Measurements from ENCODE around the gene NT5DC1. TPM values are rescaled to one million over a fixed set of nuclear protein-coding genes. Genes with fewer than 3 reads are reported as not detected.

NT5DC1 gene
- total and polyA plus RNA-seq, 10 of the 15 experiments (the other 5 are each of a cell fraction or from before 2014, with no cell fraction given): 40.8 to 140 (median 66.8) TPM

DNA sequence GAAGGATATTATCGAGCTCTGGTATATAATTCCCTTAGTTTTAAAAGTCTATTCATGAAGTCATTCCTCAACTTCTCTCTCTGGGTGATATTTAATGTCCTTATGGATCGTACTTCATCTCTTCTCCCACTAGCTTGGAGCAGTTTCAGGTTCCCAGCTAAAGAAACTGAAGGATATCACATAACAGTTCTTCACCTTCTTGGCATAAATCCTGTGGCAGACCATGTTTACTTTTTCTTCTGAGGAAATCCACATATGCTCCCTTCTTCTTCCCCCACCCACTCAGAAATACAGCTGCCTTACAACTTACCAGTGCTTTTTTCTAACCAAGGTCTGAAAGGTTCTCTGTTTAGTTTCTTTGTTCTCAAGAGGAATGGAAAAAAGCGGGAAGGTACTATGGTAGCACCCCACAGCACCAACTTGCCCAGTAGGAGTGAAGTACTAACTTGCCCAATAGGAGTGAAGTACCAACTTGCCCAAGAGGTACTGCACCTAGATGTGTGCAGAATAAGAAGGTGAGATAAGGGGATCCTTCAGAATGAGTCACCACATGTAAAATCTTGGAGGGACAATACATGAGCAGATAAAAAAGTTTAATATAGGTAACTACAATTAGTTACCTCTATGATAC is 100.1 kb downstream of the NT5DC1 start:
- 100% methylated on average over 3 of the region's 3 CpGs for WGBS (ENCODE audit: insufficient coverage, insufficient replicate concordance, low lambda C conversion rate, missing lambda C conversion rate)
- H3K9me3 ChIP-seq (replicated peaks; ENCODE audit: control insufficient read depth, insufficient read depth, low read length): no peaks in the 10 kb centered on the region; the same call in 2 of the 3 replicates
- no peaks in the 10 kb centered on the region for H3K27me3 ChIP-seq (replicated peaks in 1 of 2; ENCODE audit: control insufficient read depth in 2 of 2, insufficient read depth in 2 of 2, low read length in 1 of 2)
- H2AFZ ChIP-seq (ENCODE audit: control insufficient read depth, low read depth, low read length): no peak overlapping the region
- no peak overlapping the region for H3K27ac ChIP-seq (ENCODE audit: control insufficient read depth, insufficient read depth)
- H3K4me1 ChIP-seq (ENCODE audit: control insufficient read depth, insufficient read depth, low read length): no peaks in the 10 kb centered on the region; the same call in 1 of the 2 replicates
- H3K4me2 ChIP-seq (ENCODE audit: control insufficient read depth, insufficient read depth): no peak overlapping the region
- peaks cover 0 to 5% of the 10 kb centered on the region in 2 experiments; a peak in 2 of 4 replicates for H3K36me3 ChIP-seq (ENCODE audit: control insufficient read depth in 2 of 2, insufficient read depth in 2 of 2, low read length in 1 of 2)
- TF ChIP-seq SREBF1 (IDR thresholded peaks at IDR 0.05; ENCODE audit: low read length) (no peak), POU2F2 (IDR thresholded peaks at IDR 0.05; ENCODE audit: borderline replicate concordance, low read depth, low read length) (no peak), PAX5 (IDR thresholded peaks at IDR 0.05; ENCODE audit: borderline replicate concordance, low read depth, low read length) (no peak), EP300 (IDR thresholded peaks at IDR 0.05; ENCODE audit: borderline replicate concordance in 1 of 2, control insufficient read depth in 1 of 2, low read depth in 2 of 2, low read length in 2 of 2) (no peak), ATF3 (IDR thresholded peaks at IDR 0.05; ENCODE audit: borderline replicate concordance, extremely low read depth, low read depth, low read length) (no peak), YBX1 (IDR thresholded peaks at IDR 0.05) (no peak), E2F8 (IDR thresholded peaks at IDR 0.05; ENCODE audit: low read depth, partially characterized antibody) (no peak), BRCA1 (IDR thresholded peaks at IDR 0.05; ENCODE audit: low read depth, low read length) (no peak), ESRRA (IDR thresholded peaks at IDR 0.05; ENCODE audit: low read length) (no peak), TBL1XR1 (IDR thresholded peaks at IDR 0.05; ENCODE audit: low read depth, low read length) (no peak), RAD51 (IDR thresholded peaks at IDR 0.05) (no peak), SPI1 (IDR thresholded peaks at IDR 0.05; ENCODE audit: borderline replicate concordance, insufficient read depth, low read depth, low read length) (no peak), BCL3 (IDR thresholded peaks at IDR 0.05; ENCODE audit: borderline replicate concordance, insufficient read depth, low read depth, low read length, poor library complexity, severe bottlenecking) (no peak), ZNF207 (IDR thresholded peaks at IDR 0.05; ENCODE audit: borderline replicate concordance) (no peak), ZNF217 (IDR thresholded peaks at IDR 0.05) (no peak), ETV6 (conservative IDR thresholded peaks at IDR 0.05 in 1 of 2, IDR thresholded peaks at IDR 0.05 in 1 of 2; ENCODE audit: borderline replicate concordance in 1 of 2, low read depth in 1 of 2) (no peak), IKZF2 (IDR thresholded peaks at IDR 0.05) (no peak)
- TF ChIP-seq, protein P1, sequence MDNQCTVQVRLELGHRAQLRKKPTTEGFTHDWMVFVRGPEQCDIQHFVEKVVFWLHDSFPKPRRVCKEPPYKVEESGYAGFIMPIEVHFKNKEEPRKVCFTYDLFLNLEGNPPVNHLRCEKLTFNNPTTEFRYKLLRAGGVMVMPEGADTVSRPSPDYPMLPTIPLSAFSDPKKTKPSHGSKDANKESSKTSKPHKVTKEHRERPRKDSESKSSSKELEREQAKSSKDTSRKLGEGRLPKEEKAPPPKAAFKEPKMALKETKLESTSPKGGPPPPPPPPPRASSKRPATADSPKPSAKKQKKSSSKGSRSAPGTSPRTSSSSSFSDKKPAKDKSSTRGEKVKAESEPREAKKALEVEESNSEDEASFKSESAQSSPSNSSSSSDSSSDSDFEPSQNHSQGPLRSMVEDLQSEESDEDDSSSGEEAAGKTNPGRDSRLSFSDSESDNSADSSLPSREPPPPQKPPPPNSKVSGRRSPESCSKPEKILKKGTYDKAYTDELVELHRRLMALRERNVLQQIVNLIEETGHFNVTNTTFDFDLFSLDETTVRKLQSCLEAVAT (IDR thresholded peaks at IDR 0.05): no peak
- no peaks in the 10 kb centered on the region for H3K79me2 ChIP-seq (ENCODE audit: control insufficient read depth, insufficient read depth, low read length)
- no peak for DNase-seq (ENCODE audit: low read depth, low spot score)
- CTCF ChIA-PET: interaction anchor here (0.6 to 1.1 kb wide), 5 partner anchors 10 to 192 kb away, joined by 3 to 4 read pairs (median 3); no protein-coding TSS in a partner anchor
- ATAC-seq: no peak
- intact Hi-C loops (cut with micrococcal nuclease; ENCODE audit: unreplicated experiment) (no loop called here), in situ Hi-C loops (cut with MboI) (no loop called here)
- SMC1A ChIA-PET (ENCODE audit: uncharacterized antibody, unreplicated experiment): interaction anchor here (0.9 kb wide), 1 partner anchor 30 kb away, joined by 3 read pairs; no protein-coding TSS in a partner anchor
- no peaks in the 10 kb centered on the region for H4K20me1 ChIP-seq (ENCODE audit: control insufficient read depth, insufficient read depth)
- RAD21 ChIA-PET (ENCODE audit: unreplicated experiment): no interaction called here
- H3K4me3 ChIP-seq: no peak overlapping the region
- no peak overlapping the region for H3K9ac ChIP-seq (ENCODE audit: control insufficient read depth, insufficient read depth, low read length)
- POLR2A ChIA-PET: no interaction called here
- BruUV-seq (replicated peaks): no TSS peak
- FAIRE-seq: no peak

Data from GM12878 (cell line).